NCI-H128 (cell line): ENCODE data around the gene NKX1-1.
"Not testable (repeated sequence)": the region's sequence is repeated elsewhere in the genome, so short reads cannot be mapped to it uniquely, and the experiment has no call there.

ENCODE experiments used
- DNase-seq: peaks from one replicate; lab custom pipeline; 2025; ENCODE audit not compliant: unreplicated experiment; lab: John Stamatoyannopoulos, UW

The NKX1-1 gene

DNA sequence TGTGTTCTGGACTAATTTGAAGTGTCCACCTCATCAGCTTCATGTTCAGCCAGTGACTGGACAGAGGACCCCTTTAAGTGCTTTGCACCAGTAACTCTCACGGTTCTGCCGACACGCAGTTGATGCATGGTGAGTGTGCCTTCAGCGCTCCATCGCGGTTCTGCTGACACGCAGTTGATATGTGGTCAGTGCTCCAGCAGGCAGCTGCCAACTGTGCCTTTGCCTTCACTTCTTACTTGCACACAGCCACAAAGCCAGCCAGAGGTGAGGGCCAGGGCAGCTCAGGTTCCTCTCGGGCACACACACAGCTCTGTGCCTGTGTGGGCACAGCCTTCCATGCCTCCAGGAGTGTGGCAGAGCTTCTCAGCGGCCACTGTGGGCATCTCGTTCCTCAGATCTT lies 12.4 kb downstream of the NKX1-1 start:
- DNase-seq = no peak

DNA sequence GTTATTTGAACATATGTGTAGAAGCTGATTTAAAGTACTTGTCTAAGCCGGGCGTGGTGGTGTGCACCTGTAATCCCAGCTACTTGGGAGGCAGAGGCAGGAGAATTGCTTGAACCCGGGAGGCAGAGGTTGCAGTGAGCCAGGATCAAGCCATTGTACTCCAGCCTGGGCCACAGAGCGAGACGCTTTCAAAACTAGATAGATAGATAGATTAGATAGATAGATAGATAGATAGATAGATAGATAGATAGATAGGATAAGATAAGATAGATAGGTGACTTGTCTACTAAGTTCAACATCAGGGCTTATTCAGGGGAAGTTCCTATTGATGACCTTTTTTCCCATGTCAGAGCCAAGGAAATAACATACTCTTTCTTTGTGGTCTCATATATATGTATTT lies 12.9 kb downstream of the NKX1-1 start:
- not testable (repeated sequence) for DNase-seq

DNA sequence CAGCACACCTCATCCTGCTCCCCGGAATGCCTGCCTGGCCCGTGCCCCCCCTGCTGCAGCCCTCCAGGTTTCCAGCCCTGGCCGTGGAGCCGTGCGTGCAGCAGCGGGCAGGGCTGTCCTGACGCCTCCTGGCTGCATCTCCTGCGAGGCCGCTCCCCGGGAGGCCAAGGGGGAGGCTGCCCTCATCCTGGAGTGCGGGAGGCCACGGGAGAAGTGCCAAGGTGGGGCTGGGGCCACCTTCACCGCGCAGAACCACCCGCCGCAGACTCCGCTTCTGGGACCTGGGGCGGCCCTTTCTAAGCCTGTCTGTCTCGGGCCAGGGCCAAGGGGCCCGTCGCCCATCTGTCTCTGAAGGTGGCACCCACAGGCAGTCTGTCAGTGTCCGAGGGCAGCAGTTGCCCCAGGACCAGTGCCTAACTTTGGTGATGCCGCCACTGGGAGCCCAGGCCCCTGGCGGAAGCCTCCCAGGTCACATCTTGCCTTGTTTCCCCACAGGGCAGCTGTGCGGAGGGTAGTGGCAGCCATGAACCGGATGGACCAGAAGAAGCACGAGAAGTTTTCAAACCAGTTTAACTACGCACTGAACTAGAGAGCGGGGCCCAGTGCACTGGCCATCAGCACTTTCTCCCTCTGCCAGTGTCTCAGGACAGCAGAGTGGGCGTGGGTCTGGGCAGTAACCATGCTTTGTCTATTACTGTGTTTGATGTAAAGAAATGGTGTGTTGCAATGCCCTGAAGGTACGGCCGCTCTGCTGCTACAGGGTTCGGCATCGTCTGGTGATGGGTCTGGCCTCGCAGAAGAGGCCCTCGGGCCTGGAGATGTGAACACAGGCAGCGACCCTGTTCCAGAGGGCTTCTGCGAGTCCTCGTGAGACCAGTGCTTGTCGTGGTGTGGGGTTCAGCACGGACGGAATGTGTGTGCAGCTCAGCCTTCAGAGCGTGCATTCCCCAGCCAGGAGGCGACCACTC lies 20.6 kb downstream of the NKX1-1 start:
- DNase-seq = no peak

DNA sequence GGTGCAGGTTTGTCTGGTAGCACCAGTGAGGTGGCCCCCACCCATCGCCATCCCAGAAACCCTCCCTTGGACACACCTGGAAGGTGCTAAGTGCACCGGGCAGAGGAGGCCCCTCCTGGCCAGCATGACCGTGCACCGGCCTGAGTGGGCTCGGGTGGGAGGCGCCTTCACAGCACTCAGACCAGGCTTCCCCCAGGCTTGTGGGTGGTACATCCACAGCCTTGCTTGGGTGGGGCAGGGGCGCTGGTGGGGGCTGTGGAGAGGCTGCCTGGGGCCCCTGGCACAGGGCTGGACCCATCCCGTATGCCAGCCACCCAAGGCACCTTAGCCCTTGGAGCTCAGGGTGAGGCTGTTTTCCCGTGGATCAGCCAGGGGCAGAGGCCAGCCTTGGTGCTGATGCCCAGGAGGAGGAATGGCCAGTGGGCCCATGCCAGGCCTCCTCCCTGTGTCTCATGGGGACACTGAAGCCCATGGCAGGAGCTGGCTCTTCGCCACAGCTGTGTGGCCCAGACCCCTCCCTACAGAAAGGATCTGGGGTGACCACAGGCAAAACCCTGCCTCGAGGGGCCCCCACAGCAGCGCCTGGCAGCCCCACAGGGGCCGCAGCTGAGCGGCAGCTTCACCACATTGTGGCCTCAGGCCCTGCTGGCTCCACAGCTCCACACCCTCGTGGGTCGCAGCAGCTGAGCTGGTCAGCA lies 21.4 kb downstream of the NKX1-1 start:
- no peak for DNase-seq

DNA sequence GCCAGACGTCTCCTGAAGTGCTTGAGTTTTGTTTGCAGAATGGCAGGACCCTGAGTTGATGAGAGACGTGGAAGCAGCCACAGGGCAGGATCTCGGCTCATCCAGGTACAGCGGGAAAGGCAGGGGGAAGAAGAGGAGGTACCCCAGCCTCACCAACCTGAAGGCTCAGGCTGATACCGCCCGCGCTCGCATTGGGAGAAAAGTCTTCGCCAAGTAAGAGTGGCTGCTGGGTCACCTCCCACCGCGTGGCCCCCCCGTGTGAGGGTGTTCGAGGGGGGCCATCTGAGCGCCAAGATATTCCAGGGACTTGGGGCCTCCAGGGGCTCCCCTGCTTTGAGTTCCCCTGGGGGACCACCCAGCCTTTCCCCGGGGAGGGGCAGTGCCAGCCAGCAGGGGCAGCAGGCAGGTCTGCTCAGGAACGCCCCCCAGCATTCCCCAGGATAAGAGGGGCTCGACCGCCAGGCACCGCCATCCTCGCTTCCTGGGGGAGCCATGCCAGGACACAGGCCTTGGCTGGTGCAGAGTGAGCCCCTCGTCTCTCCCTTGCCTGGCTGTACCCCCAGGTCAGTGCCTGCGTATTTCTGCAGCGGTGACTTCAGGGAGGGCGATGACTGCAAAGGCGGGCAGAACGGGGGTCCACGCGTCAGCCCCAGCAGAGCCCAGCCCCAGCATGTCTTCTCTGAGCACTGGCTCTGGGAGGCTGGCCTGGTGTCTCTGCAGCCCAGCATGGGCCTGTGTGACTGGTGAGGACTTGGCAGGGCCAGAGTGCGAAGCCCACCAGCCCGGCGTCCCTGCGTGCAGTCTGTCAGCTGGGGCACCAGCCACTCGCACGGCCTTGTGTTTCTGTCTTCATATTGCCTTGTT lies 22.3 kb downstream of the NKX1-1 start:
- no peak for DNase-seq

DNA sequence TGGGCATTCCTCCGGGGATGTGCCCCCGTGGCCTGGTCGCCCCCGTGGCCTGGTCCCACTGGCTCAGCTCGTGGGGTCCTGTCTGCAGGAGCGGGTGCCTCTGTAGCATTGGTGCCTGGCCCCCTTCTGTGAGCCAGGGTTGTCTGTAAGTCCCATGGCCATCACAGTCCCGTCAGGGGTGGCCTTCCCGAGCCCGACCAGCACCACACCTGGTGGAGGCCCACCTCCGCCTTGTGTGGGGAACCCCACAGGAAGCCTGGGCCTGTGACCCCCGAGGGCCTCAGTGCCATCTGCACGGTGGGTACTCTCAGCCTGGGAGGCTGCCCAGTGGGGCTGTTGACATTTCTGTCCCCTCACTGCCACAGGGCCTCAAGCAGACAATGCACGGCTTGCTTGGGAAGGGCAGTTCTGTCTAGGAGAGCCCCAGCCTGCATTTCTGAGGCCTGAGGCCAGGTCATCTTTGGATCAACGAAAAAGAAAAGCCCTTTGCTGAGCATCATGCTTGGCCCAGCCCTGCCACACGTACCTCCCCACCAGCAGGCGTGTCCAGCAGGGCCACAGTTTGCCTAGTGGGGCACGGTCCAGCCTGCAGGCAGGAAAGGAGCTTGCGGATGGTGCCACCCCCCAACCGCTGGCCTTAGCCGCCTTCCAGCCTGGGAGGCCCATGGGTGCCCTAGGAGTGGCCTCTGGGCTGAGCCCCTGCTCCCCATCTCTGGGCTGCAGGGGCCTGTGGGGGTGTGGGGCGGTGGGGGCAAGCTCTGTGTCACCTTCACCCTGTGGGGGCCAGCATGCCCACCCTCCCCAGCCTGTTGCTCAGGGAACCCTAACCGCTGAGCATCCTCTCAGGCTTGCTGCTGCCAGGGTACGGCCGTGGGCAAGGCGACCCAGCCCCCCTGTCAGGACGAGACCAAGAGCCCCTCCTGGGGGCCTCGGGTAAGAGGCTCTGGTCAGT lies 23.2 kb downstream of the NKX1-1 start:
- DNase-seq = no peak

DNA sequence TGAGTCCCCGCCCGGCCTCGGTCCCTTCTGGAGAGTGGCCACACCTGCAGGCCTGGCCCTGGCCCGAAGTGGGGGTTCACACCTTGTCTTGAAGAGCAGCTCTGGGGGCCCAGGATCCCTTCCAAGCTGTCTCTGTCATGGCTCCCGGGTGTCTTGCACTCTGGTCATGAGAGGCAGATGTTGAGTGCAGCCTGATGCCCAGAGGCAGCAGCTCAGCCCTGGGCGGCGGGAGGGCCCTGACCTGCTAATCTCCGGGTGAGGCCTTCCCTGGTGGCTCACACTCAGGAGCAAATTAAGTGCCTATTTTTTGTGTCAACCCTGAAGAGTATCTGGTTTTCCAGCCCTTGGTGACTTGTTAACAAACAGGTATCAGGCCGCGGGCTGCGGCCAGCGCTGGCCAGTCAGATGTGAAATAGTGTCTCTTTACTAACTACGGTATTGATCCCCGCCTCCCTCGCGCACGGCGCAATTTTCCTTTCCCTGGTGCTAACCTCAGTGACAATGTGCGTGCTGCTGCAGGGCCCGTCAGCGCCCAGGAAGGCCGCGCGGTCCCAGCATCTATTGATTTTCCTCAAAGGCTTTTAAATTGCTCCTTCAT lies 24.2 kb downstream of the NKX1-1 start:
- no peak for DNase-seq

DNA sequence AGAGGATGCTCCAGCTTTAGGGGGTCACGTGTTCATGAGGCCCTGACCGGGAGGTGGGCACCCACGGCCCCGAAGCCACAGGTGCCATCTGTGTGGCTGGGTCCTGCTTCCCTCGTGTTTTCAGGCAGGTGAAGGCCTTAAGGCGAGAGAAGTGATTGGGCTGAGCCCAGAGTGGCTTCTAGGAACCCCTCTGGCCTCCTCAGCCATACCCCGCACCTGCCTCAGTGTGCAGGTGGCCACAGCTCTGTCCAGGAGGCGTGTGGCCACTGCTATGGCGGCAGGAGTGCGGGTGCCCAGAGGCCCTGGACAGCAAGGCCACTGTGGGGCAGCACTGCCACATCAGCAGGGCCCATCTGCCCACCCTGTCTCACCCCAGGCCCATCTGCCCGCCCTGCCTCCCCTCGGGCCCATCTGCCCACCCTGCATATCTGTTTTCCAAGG lies 25.0 kb downstream of the NKX1-1 start:
- DNase-seq = no peak

DNA sequence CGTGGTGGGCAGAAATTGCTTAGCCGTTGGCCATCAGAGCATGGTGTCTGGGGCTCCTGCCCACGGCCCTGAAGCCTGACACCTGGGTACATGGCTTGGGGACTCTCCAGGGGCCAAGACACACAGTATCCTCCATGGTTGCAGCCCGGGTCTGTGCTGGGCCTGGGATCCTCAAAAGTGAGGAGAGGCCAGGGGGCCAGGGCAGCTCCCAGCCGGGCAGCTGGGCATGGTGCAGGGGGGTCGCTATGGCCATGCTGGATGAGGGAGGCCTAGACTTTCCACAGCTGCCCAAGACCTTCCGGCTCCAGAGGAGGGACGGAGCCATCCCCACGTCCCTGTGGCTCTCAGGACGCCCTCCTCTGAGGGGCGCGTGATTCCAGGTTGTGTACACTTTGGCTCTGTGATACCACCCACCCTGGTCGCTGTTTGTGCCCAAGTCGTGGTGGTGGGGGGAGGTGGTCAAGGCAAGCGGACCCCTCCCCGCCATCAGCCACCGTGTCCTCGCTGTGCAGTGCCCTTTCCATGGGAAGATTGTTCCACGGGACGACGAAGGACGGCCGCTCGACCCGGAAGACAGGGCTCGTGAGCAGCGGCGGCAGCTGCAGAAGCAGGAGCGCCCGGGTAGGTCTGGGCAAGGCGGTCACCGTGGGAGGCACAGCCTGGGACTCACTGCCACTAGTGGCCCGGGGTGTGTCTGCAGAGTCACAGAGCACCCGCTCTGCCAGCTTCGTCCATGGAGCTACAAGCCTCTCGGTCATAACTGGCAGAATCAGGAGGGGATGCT lies 25.7 kb downstream of the NKX1-1 start:
- no peak for DNase-seq

DNA sequence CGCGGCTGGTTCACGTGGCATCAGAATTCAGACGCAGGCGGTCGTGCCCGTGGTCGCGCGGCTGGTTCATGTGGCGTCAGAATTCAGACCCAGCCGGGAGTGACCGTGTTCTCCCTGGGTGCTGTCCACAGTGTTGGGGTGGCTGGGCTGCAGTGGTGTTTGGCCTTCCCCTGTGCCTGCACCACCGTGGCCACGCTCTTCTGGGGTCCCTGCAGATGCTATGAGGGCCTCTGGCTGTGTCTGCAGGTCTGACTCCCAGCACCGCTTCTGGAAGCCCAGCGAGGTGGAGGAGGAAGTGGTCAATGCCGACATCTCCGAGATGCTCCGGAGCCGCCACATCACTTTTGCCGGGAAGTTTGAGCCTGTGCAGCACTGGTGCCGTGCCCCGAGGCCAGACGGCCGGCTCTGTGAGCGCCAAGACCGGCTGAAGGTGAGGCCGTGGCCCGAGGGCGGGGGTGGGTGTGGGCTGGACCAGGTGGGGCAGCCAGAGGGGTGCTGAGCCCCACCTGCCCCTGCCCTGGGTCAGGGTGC lies 26.4 kb downstream of the NKX1-1 start:
- no peak for DNase-seq

DNA sequence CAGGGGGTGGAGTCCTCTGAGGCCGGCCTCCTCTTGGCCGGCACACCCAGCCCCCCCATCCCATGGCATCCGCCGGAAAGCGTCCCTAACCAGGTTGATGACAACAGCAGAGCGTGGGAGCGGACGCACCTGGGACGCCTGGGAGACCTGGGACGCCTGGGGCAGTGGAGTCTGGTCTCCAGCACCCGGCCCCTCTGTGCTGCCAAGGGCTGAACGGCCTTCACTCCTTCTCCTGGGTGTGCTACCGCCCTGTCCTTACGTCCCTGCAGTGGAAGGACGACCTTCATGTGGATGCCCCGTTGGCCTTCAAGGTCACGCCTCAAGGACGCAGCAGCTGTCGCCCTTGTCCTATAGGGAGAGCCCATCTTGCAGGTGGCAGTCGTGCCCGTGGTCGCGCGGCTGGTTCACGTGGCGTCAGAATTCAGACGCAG lies 26.9 kb downstream of the NKX1-1 start:
- no peak for DNase-seq

DNA sequence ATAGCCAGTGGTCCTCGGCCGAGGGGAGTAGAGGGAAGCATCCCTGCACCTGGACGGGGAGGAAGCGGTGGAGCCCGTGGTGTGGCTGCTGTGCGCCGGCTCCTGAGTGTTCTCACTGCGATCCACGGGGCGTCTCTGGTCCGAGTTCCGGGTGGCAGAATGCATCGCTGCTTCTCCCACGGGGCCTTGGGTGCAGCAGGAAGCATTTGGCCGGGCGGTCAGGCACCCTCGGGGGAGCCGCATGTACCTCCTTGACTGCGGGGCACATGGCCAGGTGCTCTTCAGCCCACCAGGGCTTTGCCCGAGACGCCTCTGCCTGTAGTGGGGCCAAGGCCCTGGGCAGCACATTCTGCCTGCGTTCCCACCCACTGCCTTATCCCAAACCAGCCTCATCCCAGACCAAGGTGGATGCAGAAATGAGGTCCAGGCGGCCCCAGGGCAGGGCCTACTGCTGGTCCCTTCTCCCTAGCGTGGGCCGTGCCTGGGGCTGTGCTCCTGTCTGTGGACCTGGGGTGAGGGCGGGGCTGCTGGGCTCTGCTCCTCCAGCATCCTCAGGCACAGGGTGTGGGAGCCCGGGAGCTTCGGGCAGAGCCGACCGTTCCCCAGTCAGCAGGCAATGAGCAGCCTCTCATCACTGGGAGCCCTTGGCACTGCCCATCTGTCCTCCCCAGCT lies 27.5 kb downstream of the NKX1-1 start:
- no peak for DNase-seq

DNA sequence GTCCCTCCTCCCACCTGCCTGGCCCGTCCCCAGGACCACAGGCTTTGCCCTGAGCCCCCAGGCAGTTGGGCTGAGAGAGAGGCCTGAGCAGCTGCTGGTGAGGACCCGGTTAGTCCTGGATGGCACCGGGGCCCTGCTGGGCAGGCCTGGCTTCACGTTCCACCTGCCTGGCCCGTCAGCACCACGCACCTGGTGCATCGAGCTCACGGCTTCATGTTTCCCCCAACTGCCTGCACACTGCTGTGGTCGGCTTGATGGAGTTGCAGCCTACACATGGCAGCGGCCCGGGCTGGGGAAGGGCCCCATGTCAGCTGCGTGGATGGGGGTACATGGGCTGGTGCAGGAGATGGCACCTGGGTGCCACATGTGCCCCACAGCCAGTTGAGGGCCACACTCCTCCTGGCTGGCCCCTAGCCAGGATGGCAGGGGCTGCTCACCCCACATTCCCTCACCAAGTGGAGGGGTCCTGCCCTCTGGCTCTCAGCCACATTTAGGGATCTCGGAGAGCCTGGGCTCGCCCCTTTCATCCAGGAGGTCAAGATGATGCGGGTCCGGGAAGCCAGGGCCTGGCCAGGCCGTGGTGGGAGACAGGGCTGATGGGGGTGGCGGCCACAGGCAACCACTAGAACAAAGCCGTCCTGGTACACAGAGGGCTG lies 28.5 kb downstream of the NKX1-1 start:
- no peak for DNase-seq

DNA sequence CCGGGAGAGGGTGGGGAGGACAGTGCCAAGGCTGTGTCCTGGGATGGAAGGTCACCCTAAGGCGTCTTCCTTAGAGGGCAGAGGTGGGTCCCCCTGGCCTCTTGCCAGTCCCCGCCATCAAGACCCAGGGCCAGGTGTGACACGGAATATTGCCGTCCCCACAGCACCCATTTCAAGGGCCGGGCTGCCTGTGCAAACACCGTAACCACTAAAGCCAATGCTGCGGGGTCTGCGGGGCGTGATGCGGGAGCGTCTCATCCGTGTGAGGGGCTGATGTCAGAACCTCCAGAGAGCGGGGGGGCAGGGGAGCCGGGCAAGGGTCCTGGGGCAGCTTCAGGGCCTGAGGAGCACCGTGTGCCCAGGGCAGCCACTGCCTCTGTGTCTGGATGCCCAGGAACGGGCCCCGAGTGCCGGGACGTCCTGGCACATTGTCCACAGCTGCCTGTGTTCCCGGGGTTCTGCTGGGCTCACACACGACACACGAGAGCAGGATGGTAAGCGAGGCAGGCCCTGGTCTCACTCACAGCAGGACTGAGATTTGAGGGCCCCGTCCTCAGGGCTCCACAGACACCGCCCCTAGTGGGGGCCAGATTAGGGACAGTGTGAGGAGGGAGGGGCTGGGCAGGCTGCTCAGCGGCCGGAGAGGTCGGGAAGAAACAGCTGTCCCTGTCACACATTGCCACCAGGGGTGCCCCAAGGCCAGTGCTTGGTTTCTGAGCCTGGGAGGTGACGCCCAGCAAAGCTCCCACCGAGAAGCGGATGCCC lies 29.2 kb downstream of the NKX1-1 start:
- DNase-seq = no peak

DNA sequence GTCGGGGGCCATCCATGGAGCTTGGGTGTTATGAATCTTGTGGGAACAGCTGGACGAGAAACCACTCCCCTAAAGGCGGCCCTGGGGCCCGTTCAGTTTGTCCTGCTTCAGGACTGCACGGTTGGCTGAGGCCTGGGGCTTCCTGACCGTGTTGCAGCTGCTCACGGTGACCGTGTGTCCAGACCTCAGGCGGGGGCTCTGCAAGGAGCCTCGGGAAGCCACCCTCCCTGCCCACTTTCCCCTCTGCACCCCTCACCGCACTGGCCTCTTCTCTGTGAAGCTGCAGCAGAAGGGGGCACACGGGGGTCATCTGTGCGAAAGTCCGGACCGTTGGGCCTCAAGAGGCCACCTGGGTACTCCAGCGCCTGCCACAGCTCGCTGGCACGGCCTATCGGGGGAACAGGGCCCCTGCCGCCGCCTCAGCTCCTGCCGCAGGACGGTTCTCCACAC lies 29.8 kb downstream of the NKX1-1 start:
- DNase-seq = no peak

DNA sequence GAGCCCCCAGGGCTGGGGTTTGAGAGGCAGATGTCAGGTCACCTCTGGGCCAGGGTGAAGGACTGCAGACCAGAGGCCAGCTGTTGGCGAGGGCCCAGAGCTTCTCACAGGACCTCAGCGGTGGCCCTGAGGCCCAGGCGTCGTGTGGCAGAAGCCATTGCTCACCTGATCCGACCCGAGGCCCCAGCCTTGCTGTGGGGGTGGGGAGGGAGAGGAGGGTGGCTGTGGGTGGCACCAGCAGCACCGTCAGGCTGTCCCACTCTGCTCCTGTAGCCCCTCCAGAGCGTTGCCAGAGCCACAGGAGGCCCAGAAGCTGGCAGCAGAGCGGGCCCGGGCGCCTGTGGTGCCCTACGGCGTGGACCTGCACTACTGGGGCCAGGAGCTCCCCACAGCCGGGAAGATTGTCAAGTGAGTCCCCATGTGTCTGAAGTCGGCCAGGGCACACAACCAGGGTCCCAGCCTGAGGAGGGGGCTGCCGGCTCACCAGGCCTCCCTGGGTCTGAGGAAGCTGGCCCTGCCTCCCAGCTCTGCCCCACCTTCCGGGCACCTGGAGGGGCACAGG lies 30.4 kb downstream of the NKX1-1 start:
- DNase-seq = no peak
